Measurements from ENCODE around the gene PRSS8.

PRSS8 gene

DNA sequence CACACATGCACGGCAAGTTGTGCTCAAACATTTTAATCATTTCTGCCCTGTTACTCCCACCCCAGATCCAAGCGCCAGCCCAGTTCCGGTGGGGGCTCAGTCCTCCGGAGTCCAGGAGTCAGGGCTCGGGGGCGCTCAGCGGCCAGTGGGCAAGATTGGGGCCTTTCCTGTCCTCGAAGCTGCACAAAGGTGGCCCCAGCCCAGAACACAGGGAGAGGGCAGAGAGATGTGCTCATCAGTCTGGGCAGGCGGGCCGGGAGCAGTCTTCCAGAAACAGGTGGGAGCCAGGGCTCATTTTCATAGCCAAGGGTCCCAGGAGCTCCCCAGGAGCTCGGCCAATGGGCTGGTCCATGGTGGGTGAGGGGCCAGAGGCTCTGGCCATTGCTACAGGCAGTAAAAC lies 4.1 kb downstream of the PRSS8 start:
- no peak overlapping the region for H3K4me3 ChIP-seq (replicated peaks in 1 of 2; ENCODE audit: low read depth in 2 of 2, low read length in 2 of 2)
- no peak for DNase-seq (ENCODE audit: low read depth in 2 of 2)
- TF ChIP-seq, protein P1, sequence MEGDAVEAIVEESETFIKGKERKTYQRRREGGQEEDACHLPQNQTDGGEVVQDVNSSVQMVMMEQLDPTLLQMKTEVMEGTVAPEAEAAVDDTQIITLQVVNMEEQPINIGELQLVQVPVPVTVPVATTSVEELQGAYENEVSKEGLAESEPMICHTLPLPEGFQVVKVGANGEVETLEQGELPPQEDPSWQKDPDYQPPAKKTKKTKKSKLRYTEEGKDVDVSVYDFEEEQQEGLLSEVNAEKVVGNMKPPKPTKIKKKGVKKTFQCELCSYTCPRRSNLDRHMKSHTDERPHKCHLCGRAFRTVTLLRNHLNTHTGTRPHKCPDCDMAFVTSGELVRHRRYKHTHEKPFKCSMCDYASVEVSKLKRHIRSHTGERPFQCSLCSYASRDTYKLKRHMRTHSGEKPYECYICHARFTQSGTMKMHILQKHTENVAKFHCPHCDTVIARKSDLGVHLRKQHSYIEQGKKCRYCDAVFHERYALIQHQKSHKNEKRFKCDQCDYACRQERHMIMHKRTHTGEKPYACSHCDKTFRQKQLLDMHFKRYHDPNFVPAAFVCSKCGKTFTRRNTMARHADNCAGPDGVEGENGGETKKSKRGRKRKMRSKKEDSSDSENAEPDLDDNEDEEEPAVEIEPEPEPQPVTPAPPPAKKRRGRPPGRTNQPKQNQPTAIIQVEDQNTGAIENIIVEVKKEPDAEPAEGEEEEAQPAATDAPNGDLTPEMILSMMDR (IDR thresholded peaks at IDR 0.05; ENCODE audit: low read depth, low read length): no peak

GRCh38 chr16:31130899-31131298 lies 4.6 kb downstream of the PRSS8 start:
- DNase-seq (ENCODE audit: low read depth in 2 of 2): no peak
- H3K4me3 ChIP-seq (replicated peaks in 1 of 2; ENCODE audit: low read depth in 2 of 2, low read length in 2 of 2): no peak overlapping the region
- TF ChIP-seq, protein P1 (IDR thresholded peaks at IDR 0.05; ENCODE audit: low read depth, low read length): no peak

DNA sequence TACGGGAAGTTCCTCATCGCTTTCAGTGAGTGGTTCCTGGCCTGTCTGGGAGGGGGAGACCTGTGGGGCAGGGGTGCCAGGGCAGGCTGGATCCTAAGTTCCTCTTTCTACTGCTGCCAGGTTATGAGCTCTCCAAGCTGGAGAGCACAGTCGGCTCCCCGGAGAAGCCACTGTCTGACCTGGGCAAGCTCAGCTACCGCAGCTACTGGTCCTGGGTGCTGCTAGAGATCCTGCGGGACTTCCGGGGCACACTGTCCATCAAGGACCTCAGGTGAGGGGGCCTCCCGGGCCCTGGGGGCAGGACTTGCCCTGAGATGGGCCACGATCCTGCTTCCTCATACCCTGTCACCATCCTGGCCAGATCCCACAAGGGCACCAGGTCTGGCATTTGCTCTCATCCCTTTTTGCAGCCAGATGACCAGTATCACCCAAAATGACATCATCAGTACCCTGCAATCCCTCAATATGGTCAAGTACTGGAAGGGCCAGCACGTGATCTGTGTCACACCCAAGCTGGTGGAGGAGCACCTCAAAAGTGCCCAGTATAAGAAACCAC lies 5.1 kb downstream of the PRSS8 start:
- DNase-seq (ENCODE audit: low read depth in 2 of 2): no peak
- TF ChIP-seq, protein P1 (IDR thresholded peaks at IDR 0.05; ENCODE audit: low read depth, low read length): no peak
- H3K4me3 ChIP-seq (replicated peaks in 1 of 2; ENCODE audit: low read depth in 2 of 2, low read length in 2 of 2): no peak overlapping the region

GRCh38 chr16:31129568-31130335 lies 5.8 kb downstream of the PRSS8 start:
- TF ChIP-seq, protein P1 (IDR thresholded peaks at IDR 0.05; ENCODE audit: low read depth, low read length): no peak
- DNase-seq (ENCODE audit: low read depth in 2 of 2): peak in 1 of 2 donors; percentile 35
- H3K4me3 ChIP-seq (replicated peaks in 1 of 2; ENCODE audit: low read depth in 2 of 2, low read length in 2 of 2): no peak overlapping the region

DNA sequence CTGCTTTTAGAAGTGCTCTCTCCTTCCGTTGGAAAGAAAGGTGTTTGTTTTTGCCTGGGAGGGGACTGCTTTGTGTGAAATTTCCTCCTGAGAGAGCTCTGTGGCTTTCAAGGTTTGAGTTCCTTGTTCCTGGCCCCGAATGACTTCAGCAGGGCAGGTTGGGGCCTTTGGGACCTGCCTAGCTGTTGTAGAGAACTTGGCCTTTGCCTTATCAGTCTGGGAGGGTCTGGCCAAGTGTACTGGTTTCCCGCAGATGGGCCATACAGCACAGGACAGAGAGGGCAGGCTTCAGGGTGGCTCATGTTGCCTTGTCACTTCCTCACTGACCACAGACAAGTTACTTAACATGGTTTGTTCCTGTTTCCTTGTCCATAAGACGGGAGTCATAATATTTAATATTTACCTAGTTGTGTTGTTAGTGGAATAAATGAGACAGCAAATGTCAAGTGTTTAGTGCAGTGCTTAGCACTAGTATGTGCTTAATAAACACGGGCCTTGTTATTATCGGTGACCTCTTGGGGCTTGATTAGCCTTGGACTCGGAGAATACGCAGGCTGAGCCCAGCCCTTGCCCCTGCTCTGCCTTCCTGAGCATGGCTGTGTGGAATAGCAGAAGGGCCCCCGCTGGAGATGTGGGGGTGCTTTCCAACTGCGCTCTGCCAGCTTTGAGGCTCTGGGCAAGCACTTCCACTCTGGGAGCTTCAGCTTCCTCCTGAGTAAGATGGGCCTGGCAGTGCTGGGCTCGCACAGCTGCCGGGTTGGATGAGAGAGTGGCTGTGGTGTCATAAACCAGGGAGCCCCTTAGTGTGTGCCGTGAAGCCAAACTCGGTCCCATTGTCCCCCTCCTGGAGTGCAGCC lies 6.6 kb downstream of the PRSS8 start:
- DNase-seq (ENCODE audit: low read depth in 2 of 2): no peak
- TF ChIP-seq, protein P1 (IDR thresholded peaks at IDR 0.05; ENCODE audit: low read depth, low read length): no peak
- H3K4me3 ChIP-seq (replicated peaks in 1 of 2; ENCODE audit: low read depth in 2 of 2, low read length in 2 of 2): no peak overlapping the region

DNA sequence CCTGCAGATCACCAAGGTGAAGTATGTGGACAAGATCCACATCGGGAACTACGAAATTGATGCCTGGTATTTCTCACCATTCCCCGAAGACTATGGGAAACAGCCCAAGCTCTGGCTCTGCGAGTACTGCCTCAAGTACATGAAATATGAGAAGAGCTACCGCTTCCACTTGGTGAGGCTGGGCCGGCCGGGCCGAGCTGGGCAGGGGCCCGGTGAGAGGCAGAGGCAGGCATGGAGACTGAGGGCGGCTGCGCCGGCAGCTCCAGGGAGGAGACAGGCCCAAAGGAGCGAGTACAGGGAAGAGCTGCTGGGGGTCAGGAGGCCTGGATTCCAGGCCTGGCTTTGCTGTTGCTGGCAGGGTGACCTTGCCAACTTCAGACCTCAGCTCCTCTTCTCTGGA lies 8.3 kb downstream of the PRSS8 start:
- no peak for DNase-seq (ENCODE audit: low read depth in 2 of 2)
- TF ChIP-seq, protein P1 (IDR thresholded peaks at IDR 0.05; ENCODE audit: low read depth, low read length): no peak
- no peak overlapping the region for H3K4me3 ChIP-seq (replicated peaks in 1 of 2; ENCODE audit: low read depth in 2 of 2, low read length in 2 of 2)
